NCI-H1105 treated with DMSO at 0.1 percent for 48 hours (cell line): Measurements from ENCODE around the gene MACROD2.

Source experiments
- DNase-seq: peaks from one replicate; lab custom pipeline; 2025; lab: John Stamatoyannopoulos, UW

The MACROD2 gene

GRCh38 chr20:15288106-15288505, 1292.8 kb downstream of the MACROD2 start:
- no peak for DNase-seq

- no peak for DNase-seq
These were observed 1294.0 kb downstream of the MACROD2 start for GRCh38 chr20:15289337-15289736.

DNA sequence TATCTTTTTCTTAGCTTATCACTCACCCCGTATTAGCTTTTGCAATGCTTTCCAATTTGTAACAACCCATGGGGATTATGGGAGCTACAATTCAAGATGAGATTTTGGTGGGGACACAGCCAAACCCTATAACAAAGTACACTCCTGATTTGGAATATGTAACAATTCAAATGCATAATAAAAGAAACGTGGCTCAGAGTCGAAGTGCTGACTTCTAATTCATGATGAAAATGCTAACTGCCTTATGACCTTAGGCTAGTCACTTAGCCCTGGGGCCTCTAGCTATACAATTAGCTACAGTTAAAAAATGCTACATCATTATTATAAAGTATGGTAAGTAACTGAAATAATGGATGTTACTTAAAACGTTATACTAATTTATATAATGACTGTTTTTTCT, 1297.1 kb downstream of the MACROD2 start:
- DNase-seq, result no peak

DNA sequence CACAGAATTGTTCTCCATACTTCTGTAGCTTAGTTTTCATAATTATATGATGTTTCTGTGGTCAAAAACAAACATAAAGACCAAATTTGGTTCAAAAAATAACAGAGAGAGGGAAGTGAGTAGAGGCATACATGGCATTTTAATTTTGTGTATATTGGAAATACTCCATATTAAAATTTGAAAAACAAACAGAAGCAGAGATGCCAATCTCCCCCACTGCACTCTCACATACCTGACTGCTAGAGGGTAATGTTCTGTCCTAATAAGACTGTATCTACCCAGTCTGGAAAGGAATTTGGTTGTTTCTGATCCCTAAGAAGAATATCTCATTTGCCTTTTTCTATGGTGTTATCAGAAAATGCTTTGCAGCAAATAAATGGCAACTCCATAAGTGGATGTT, 1301.1 kb downstream of the MACROD2 start:
- DNase-seq, result no peak

GRCh38 chr20:15297059-15297875, 1302.0 kb downstream of the MACROD2 start:
- peak; percentile 94 for DNase-seq

GRCh38 chr20:15302075-15302474, 1306.8 kb downstream of the MACROD2 start:
- no peak for DNase-seq

DNA sequence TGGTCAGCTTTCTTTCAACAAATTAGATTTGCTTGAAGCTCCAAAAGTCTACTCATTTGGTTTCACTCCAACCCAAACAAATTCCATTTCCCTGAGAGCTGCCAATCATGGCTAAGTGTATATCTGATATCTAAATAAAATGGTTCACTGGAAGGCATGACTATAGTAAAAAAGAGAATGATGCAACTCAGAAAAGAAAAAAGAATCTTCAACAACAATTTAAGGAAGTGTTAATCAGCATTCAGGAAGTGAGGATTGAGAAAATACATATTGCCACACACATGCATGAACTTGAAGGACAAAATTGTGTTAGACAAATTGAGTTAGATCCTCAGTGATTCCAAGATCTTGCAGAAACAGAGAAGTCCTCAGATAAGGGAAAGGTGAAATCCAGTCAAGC, 1315.0 kb downstream of the MACROD2 start:
- DNase-seq, result no peak

GRCh38 chr20:15316556-15316955, 1321.2 kb downstream of the MACROD2 start:
- no peak for DNase-seq

DNA sequence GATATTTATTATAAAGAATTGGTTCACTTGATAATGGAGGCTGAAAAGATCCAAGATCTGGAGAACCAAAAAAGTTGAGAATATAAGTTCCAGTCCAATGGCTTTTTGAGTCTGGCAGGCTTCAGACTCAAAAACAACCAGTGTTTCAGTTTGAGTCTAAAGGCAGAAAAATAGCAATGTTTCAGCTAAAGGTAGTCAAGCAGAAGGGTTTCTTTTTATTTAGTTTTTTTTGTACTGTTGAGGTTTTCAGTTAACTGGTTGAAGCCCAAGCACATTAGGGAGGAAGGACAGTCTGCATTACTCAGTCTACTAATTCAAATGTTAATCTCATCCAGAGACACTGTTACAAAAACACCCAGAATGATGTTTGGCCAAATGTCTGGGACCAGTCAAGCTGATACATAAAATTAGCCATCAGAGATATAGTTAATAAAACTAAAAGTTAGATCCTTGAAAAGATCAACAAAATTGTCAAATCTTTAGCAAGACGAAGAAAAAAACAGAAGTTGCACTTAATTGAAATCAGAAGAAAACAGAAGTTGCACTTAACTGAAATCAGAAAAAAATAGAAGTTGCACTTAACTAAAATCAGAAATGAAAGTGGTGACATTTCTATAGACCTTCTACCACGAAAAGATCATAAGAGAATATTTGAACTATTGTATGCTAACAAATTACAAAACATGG, 1322.4 kb downstream of the MACROD2 start:
- DNase-seq, result no peak

GRCh38 chr20:15318682-15319081, 1323.4 kb downstream of the MACROD2 start:
- DNase-seq, result no peak

DNA sequence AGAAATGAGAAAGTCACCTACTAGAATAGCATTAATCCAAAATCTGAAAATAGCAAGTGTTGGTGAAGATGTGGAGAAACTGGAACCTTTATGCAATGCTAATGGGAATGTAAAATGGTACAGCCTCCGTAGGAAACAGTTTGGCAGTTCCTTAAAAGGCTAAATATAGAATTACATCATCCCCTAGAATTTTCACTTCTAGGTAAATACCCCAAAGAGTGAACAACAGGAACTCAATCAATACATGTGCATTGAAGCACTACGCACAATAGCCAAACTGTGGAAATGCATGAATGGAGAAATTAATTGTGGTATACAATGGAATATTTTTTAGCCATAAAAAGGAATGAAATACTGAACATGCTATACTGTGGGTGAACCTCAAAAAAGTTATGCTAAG, 1324.1 kb downstream of the MACROD2 start:
- no peak for DNase-seq

DNA sequence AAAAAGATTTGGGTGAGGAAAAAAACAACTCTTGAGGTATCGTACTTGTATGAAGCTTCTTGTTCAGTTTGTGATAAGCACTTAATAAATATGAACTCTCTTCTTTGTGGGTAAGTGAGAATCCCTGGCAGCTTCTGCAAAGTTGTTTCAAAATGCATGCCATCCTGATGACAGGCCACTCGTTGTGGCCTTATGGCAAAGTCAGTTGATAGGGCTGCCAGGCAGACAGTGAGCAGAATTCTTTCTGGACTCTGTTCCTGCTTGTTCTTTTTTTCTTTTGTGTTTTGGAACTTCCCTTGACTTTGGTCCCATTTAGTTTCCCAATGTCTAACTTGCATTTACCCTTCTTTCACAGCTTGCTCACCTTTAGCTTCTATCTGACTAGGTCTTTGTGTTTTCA, 1325.6 kb downstream of the MACROD2 start:
- DNase-seq, result peak; percentile 54

DNA sequence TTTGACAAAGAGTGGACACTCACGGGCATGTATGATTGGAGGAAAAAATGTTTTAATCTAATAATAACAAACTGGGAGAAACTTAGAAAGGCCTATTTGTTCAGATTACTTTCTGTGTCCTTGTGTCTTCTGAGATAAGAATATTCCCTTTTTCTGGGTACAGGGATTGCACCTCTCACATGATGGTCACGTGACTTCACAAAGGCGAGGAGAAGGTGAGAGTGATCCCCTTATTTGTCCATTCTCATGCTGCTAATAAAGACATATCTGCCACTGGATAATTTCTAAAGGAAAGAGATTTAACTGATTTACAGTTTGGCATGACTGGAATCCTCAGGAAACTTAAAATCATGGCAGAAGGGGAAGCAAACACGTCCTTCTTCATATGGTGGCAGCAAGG, 1331.8 kb downstream of the MACROD2 start:
- DNase-seq, result no peak

- no peak for DNase-seq
These were observed 1332.8 kb downstream of the MACROD2 start for GRCh38 chr20:15328084-15328483.

DNA sequence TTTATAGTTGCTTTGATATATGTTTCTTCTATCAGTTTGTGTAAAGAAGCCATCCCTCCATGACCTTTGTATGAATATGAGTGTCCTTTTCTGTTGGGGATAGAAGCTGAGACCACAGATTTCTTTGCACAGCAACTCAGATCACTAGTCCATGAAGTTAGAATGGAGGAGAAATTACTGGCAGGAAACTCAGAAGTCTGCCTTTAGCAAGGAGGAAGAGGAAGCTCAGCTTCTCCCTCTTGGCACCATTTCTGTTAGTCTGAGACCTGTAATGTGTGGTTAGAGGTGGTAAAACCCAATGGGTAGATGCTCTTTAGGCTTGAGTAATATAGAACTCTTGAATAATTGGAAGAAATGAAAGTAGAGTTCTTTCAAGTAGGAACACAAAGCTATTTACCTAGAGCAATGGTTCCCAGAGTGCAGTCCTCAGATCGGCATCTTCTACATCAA, 1337.4 kb downstream of the MACROD2 start:
- DNase-seq, result no peak

DNA sequence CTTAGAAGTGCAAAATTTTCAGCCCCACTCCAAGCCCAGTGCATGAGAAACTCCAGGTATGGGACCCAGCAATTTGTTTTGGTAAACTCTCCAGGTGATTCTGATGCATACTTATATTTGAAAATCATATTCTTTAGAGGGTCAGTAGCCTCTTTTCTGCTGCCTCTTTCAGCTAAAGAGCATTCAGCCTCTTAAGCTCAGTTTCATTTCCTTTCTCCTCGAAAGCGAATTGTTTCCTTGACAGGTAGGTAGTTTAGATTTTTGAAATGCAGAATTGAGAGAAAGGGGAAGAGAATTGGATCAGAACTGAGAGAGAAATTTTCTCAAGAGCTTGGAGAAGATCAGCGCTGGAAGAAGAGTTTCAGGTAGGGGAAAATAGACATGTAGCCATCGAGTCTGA, 1337.9 kb downstream of the MACROD2 start:
- no peak for DNase-seq

GRCh38 chr20:15336011-15336410, 1340.7 kb downstream of the MACROD2 start:
- DNase-seq, result no peak

DNA sequence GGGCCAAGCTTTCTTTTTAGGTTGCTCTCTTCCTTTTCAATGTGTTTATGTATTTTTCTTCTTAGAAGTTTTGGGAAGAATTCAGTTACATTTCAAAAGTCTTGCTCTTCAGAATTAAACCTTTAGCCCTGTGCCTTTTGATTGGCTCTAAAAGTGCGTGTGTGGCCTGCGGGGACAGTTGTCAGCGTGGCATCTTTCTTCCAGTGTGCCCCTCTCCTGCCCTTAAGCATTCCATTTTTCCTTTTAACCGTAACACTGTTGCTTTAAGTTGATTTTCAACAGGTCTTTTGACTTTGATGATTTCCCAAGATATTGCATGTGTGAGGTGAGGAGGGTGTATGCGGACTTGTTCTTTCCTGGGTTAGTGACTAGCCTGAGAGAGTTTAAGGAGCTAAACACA, 1341.2 kb downstream of the MACROD2 start:
- no peak for DNase-seq

- no peak for DNase-seq
These were observed 1343.9 kb downstream of the MACROD2 start for GRCh38 chr20:15339264-15339663.

- DNase-seq, result no peak
These were observed 1347.7 kb downstream of the MACROD2 start for GRCh38 chr20:15342991-15343523.

GRCh38 chr20:15345287-15345686, 1350.0 kb downstream of the MACROD2 start:
- no peak for DNase-seq

- DNase-seq, result no peak
These were observed 1351.5 kb downstream of the MACROD2 start for GRCh38 chr20:15346657-15347280.

DNA sequence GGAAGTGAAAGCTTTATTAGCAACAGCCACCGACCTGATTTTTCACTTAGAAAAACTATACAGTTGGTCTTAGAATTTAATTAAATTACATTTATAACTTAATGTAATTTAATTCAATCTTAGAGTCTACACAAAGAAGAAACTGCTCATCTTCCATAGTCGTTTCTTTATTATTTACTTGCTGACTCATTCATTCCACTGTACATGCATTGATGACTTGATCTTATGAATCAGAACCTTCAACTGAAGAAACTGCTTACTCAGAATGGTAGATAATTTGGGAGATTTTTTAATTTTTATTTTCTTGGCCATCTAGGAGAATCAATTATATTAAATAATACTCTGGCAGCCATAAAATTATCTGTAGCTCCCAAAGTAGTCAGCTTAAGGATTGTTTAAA, 1363.7 kb downstream of the MACROD2 start:
- no peak for DNase-seq
